Measurements from ENCODE around the gene SLAIN1. TPM values are rescaled to one million over a fixed set of nuclear protein-coding genes. Genes with fewer than 3 reads are reported as not detected.

SLAIN1 gene
- polyA plus RNA-seq, 1 experiment, result 0.06 TPM

GRCh38 chr13:77752512-77753069, 55.1 kb downstream of the SLAIN1 start:
- DNase-seq (ENCODE audit: low read depth), result no peak
- TF ChIP-seq CTCF (IDR thresholded peaks at IDR 0.05; ENCODE audit: insufficient read depth, low read depth, low read length), result no peak
- Histone ChIP-seq H3K27me3 (ENCODE audit: control insufficient read depth, insufficient read depth, low read length) (no peaks in the 10 kb centered on the region), H3K36me3 (ENCODE audit: control insufficient read depth, insufficient read depth, low read length) (no peaks in the 10 kb centered on the region), H3K4me3 (ENCODE audit: low read depth, low read length) (no peak overlapping the region)
- CTCF ChIA-PET, result interaction anchor here (0.6 to 1.7 kb wide), 6 partner anchors 8 to 260 kb away, joined by 3 to 5 read pairs (median 4); no protein-coding TSS in a partner anchor
- POLR2A ChIA-PET, result interaction anchor here (0.7 kb wide), 1 partner anchor 867 kb away, joined by 11 read pairs; no protein-coding TSS in a partner anchor

- ChIA-PET CTCF (interaction anchor here (1.8 kb wide), 1 partner anchor 8 kb away, joined by 5 read pairs; no protein-coding TSS in a partner anchor), POLR2A (no interaction called here)
- Histone ChIP-seq H3K27me3 (ENCODE audit: control insufficient read depth, insufficient read depth, low read length) (no peaks in the 10 kb centered on the region), H3K4me3 (ENCODE audit: low read depth, low read length) (no peak overlapping the region), H3K36me3 (ENCODE audit: control insufficient read depth, insufficient read depth, low read length) (no peaks in the 10 kb centered on the region)
- no peak for TF ChIP-seq CTCF (IDR thresholded peaks at IDR 0.05; ENCODE audit: insufficient read depth, low read depth, low read length)
- no peak for DNase-seq (ENCODE audit: low read depth)
Observed at GRCh38 chr13:77760893-77761292, 63.4 kb downstream of the SLAIN1 start.

- no peak for DNase-seq (ENCODE audit: low read depth)
- H3K36me3 ChIP-seq (ENCODE audit: control insufficient read depth, insufficient read depth, low read length), result no peaks in the 10 kb centered on the region
- H3K4me3 ChIP-seq (ENCODE audit: low read depth, low read length), result no peak overlapping the region
- no peaks in the 10 kb centered on the region for H3K27me3 ChIP-seq (ENCODE audit: control insufficient read depth, insufficient read depth, low read length)
- ChIA-PET CTCF (interaction anchor here (1.0 kb wide), 1 partner anchor 19 kb away, joined by 3 read pairs; no protein-coding TSS in a partner anchor), POLR2A (no interaction called here)
- TF ChIP-seq CTCF (IDR thresholded peaks at IDR 0.05; ENCODE audit: insufficient read depth, low read depth, low read length), result no peak
Observed at GRCh38 chr13:77767413-77767812, 69.9 kb downstream of the SLAIN1 start.

- CTCF ChIA-PET, result interaction anchor here (1.4 to 1.5 kb wide), 2 partner anchors 10 to 21 kb away, joined by 4 to 5 read pairs; no protein-coding TSS in a partner anchor
- POLR2A ChIA-PET, result no interaction called here
- Histone ChIP-seq H3K4me3 (ENCODE audit: low read depth, low read length) (no peak overlapping the region), H3K36me3 (ENCODE audit: control insufficient read depth, insufficient read depth, low read length) (no peaks in the 10 kb centered on the region), H3K27me3 (ENCODE audit: control insufficient read depth, insufficient read depth, low read length) (no peaks in the 10 kb centered on the region)
- DNase-seq (ENCODE audit: low read depth), result no peak
- no peak for TF ChIP-seq CTCF (IDR thresholded peaks at IDR 0.05; ENCODE audit: insufficient read depth, low read depth, low read length)
Observed at GRCh38 chr13:77774181-77774580, 76.7 kb downstream of the SLAIN1 start.

- Histone ChIP-seq H3K4me3 (ENCODE audit: low read depth, low read length) (no peak overlapping the region), H3K36me3 (ENCODE audit: control insufficient read depth, insufficient read depth, low read length) (no peaks in the 10 kb centered on the region), H3K27me3 (ENCODE audit: control insufficient read depth, insufficient read depth, low read length) (no peaks in the 10 kb centered on the region)
- no peak for DNase-seq (ENCODE audit: low read depth)
- TF ChIP-seq CTCF (IDR thresholded peaks at IDR 0.05; ENCODE audit: insufficient read depth, low read depth, low read length), result no peak
- ChIA-PET POLR2A (no interaction called here), CTCF (interaction anchor here (1.2 kb wide), 1 partner anchor 344 kb away, joined by 4 read pairs; no protein-coding TSS in a partner anchor)
Observed at GRCh38 chr13:77776704-77777103, 79.2 kb downstream of the SLAIN1 start.
